Neural progenitor cell (in vitro differentiated cells): ENCODE data around the gene EFNA5. TPM values are rescaled to one million over a fixed set of nuclear protein-coding genes. Genes with fewer than 3 reads are reported as not detected.

Experiments
- DNase-seq: peaks from one replicate; pipeline ENCODE4 v3.0.0-alpha.2; 2016; ENCODE audit warnings: low spot score
- H2AFZ ChIP-seq: fragments of 200-600 bp; sonication (generic); replicated peaks from 2 replicates; pipeline ENCODE4 v1.6.1; 2016; ENCODE audit warnings: antibody characterized with exemption
- H3F3A ChIP-seq: fragments of 200-600 bp; sonication (generic); 2 replicates; pipeline ENCODE4 v1.6.1; 2016; ENCODE audit warnings: antibody characterized with exemption, low read depth
- H3K27ac ChIP-seq: fragments of 200-600 bp; sonication (generic); 2 replicates; pipeline ENCODE4 v1.5.1; 2016; ENCODE audit warnings: mild to moderate bottlenecking
- H3K27me3 ChIP-seq: fragments of 200-600 bp; sonication (generic); 2 replicates; pipeline ENCODE4 v1.6.1; 2016; ENCODE audit warnings: mild to moderate bottlenecking, moderate library complexity
- H3K36me3 ChIP-seq: fragments of 200-600 bp; sonication (generic); 2 replicates; pipeline ENCODE4 v1.5.1; 2016
- H3K4me1 ChIP-seq: fragments of 200-600 bp; sonication (generic); 2 replicates; pipeline ENCODE4 v1.6.1; 2016; ENCODE audit warnings: mixed run types
- H3K4me2 ChIP-seq: fragments of 200-600 bp; sonication (generic); 2 replicates; pipeline ENCODE4 v1.6.1; 2016
- H3K4me3 ChIP-seq: fragments of 200-600 bp; sonication (generic); 2 replicates; pipeline ENCODE4 v1.5.1; 2016
- H3K79me2 ChIP-seq: fragments of 200-600 bp; sonication (generic); 2 replicates; pipeline ENCODE4 v1.6.1; 2016; ENCODE audit warnings: low read depth
- H3K9ac ChIP-seq: fragments of 200-600 bp; sonication (generic); 2 replicates; pipeline ENCODE4 v1.6.1; 2016
- H3K9me3 ChIP-seq: fragments of 200-600 bp; sonication (generic); 2 replicates; pipeline ENCODE4 v1.5.1; 2016; ENCODE audit warnings: low read depth
- H4K20me1 ChIP-seq: fragments of 200-600 bp; sonication (generic); 2 replicates; pipeline ENCODE4 v1.6.1; 2016; ENCODE audit warnings: low read depth
- H3K27ac Mint-ChIP-seq: 3 replicates; pipeline ENCODE4 v1.8.0; 2021; ENCODE audit warnings: mixed read lengths
- H3K27me3 Mint-ChIP-seq: 2 replicates; pipeline ENCODE4 v1.8.0; 2022; ENCODE audit warnings: low read depth, mild to moderate bottlenecking, inconsistent platforms, moderate library complexity, mixed read lengths; ENCODE audit not compliant: insufficient read depth
- H3K36me3 Mint-ChIP-seq: 3 replicates; pipeline ENCODE4 v1.8.0; 2021; ENCODE audit warnings: mixed read lengths
- H3K4me1 Mint-ChIP-seq: 3 replicates; pipeline ENCODE4 v1.8.0; 2021; ENCODE audit warnings: mixed read lengths
- H3K4me3 Mint-ChIP-seq: 3 replicates; pipeline ENCODE4 v1.8.0; 2021; ENCODE audit warnings: mild to moderate bottlenecking, moderate library complexity, mixed read lengths
- H3K9me3 Mint-ChIP-seq: 3 replicates; pipeline ENCODE4 v1.8.0; 2020; ENCODE audit warnings: mixed read lengths
- CTCF ChIP-seq: fragments of 200-600 bp; sonication (generic); IDR thresholded peaks from 2 replicates; pipeline ENCODE4 v1.5.1; 2017; ENCODE audit warnings: antibody characterized with exemption, mild to moderate bottlenecking
- EZH2 ChIP-seq: fragments of 200-600 bp; sonication (generic); IDR thresholded peaks from 2 replicates; pipeline ENCODE4 v1.6.1; 2017; ENCODE audit warnings: antibody characterized with exemption, mild to moderate bottlenecking, moderate library complexity
- EZH2phosphoT487 ChIP-seq: fragments of 200-600 bp; sonication (generic); IDR thresholded peaks from 2 replicates; pipeline ENCODE4 v1.6.1; 2017; ENCODE audit warnings: antibody characterized with exemption
- total RNA-seq: library from RNA; depleted of rRNA; stranded (reverse); fragments of >200 nt; gene quantifications from 2 replicates; pipeline ENCODE4 v1.2.3, GENCODE V29; 2015; ENCODE audit warnings: low replicate concordance

The EFNA5 gene
- total RNA-seq, 1 donor from 2014 or later = 105 TPM

GRCh38 chr5:107680099-107680498 is 9.4 kb upstream of the EFNA5 start:
- Histone ChIP-seq H3K9ac (no peak overlapping the region), H3K79me2 (peaks cover 2% of the 10 kb centered on the region), H3K27ac (no peak overlapping the region), H3K4me3 (no peak overlapping the region), H3K27me3 (no peaks in the 10 kb centered on the region), H3K4me1 (peaks cover 40% of the 10 kb centered on the region), H2AFZ (no peak overlapping the region), H4K20me1 (no peaks in the 10 kb centered on the region), H3F3A (peaks cover 20% of the 10 kb centered on the region), H3K36me3 (no peaks in the 10 kb centered on the region), H3K4me2 (no peak overlapping the region), H3K9me3 (no peaks in the 10 kb centered on the region)
- H3K27me3 Mint-ChIP-seq = no peaks in the 10 kb centered on the region
- TF ChIP-seq EZH2 = no peak
- no peak for TF ChIP-seq EZH2phosphoT487
- no peak for TF ChIP-seq CTCF
- H3K4me3 Mint-ChIP-seq = no peak overlapping the region
- H3K36me3 Mint-ChIP-seq = no peaks in the 10 kb centered on the region
- DNase-seq = no peak
- H3K9me3 Mint-ChIP-seq = no peaks in the 10 kb centered on the region
- H3K4me1 Mint-ChIP-seq = peaks cover 25% of the 10 kb centered on the region
- H3K27ac Mint-ChIP-seq = no peak overlapping the region

DNA sequence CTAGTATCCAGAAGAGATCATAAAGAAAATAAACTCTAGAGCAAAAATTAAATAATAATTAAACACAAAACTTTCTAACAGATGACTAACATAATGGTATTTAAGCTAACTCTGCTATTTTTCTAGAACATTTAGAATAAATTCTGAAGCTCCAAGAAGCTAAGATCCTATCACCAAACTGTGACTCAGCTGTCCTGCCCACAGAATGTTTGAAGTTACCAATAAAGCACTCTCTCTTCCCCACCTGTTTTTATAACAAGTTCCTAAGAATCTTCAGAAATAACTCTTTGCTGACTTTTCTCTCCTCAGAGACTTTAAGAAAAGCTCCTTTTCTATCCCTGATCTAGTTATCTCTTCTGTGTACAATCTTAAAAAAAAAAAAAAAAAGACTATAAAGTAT is 6.0 kb upstream of the EFNA5 start:
- no peaks in the 10 kb centered on the region for H3K36me3 ChIP-seq
- no peak overlapping the region for H2AFZ ChIP-seq
- Mint-ChIP-seq H3K27ac (no peak overlapping the region), H3K4me3 (no peak overlapping the region), H3K36me3 (no peaks in the 10 kb centered on the region), H3K27me3 (peaks cover 7% of the 10 kb centered on the region), H3K9me3 (no peaks in the 10 kb centered on the region), H3K4me1 (peaks cover 27% of the 10 kb centered on the region)
- no peak for DNase-seq
- H3K27ac ChIP-seq = no peak overlapping the region
- H3K79me2 ChIP-seq = peaks cover 25% of the 10 kb centered on the region
- no peak overlapping the region for H3K4me3 ChIP-seq
- peaks cover 13% of the 10 kb centered on the region for H3F3A ChIP-seq
- H3K4me2 ChIP-seq = no peak overlapping the region
- no peaks in the 10 kb centered on the region for H3K9me3 ChIP-seq
- no peak for TF ChIP-seq EZH2
- no peak for TF ChIP-seq CTCF
- no peak for TF ChIP-seq EZH2phosphoT487
- H3K27me3 ChIP-seq = no peaks in the 10 kb centered on the region
- peaks cover 4% of the 10 kb centered on the region for H4K20me1 ChIP-seq
- H3K4me1 ChIP-seq = peaks cover 33% of the 10 kb centered on the region
- H3K9ac ChIP-seq = no peak overlapping the region

DNA sequence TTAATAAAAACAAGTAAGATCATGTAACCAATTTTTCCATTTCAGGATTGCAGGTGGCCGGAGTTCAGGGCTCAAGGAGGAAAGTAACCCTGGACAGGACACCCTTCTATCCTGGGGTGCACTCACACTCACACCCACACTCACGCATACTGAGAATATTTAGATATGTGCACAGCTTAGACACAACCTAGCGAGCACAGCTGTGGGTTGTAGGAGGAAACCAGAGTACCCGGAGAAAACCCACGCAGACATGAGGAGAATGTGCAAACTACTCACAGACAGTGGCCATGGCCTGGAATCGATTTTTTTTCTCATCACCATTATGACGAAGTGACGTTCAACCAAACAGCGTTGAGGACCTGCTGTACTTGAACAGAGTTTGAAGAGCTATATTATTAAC is 4.5 kb upstream of the EFNA5 start:
- H3K4me1 ChIP-seq = peaks cover 24% of the 10 kb centered on the region
- no peak overlapping the region for H3K4me3 Mint-ChIP-seq
- no peak overlapping the region for H3K4me3 ChIP-seq
- DNase-seq = no peak
- no peaks in the 10 kb centered on the region for H3K27me3 ChIP-seq
- H3K27me3 Mint-ChIP-seq = peaks cover 15% of the 10 kb centered on the region
- no peak overlapping the region for H2AFZ ChIP-seq
- no peaks in the 10 kb centered on the region for H3K36me3 Mint-ChIP-seq
- no peak overlapping the region for H3K4me2 ChIP-seq
- TF ChIP-seq EZH2 (no peak), EZH2phosphoT487 (no peak), CTCF (no peak)
- peaks cover 40% of the 10 kb centered on the region for H3K79me2 ChIP-seq
- H3K36me3 ChIP-seq = no peaks in the 10 kb centered on the region
- H3K9me3 Mint-ChIP-seq = no peaks in the 10 kb centered on the region
- no peak overlapping the region for H3K9ac ChIP-seq
- peaks cover 16% of the 10 kb centered on the region for H4K20me1 ChIP-seq
- peaks cover 24% of the 10 kb centered on the region for H3K4me1 Mint-ChIP-seq
- H3F3A ChIP-seq = peaks cover 16% of the 10 kb centered on the region
- no peak overlapping the region for H3K27ac Mint-ChIP-seq
- H3K27ac ChIP-seq = no peak overlapping the region
- no peaks in the 10 kb centered on the region for H3K9me3 ChIP-seq
